Stomach (tissue), 9 donors: ENCODE data around the gene PPP2R5C. TPM values are rescaled to one million over a fixed set of nuclear protein-coding genes. Genes with fewer than 3 reads are reported as not detected.

Experiments used
- DNase-seq, 2 donors: peaks; one replicate each; pipeline versions ENCODE4 v3.0.0 to v3.0.0-alpha.2; 2013 to 2019
- H3K27ac ChIP-seq, 5 donors: fragments of 200-600 bp in 4 of 5; sonication (generic) in 4 of 5; one replicate each; pipeline ENCODE4 v1.5.1; 2013 to 2019; ENCODE audit warnings: mild to moderate bottlenecking in 1 of 5, moderate library complexity in 1 of 5
- H3K27me3 ChIP-seq, 3 donors: fragments of 200-600 bp; sonication (generic); one replicate each; pipeline ENCODE4 v1.5.1; 2017 to 2019; ENCODE audit warnings: mixed run types in 1 of 3
- H3K36me3 ChIP-seq, 4 donors: fragments of 200-600 bp; sonication (generic); 1 replicate in 3 of 4; 2 replicates in 1 of 4; pipeline ENCODE4 v1.5.1; 2016 to 2019
- H3K4me1 ChIP-seq, 4 donors: fragments of 200-600 bp; sonication (generic); one replicate each; pipeline ENCODE4 v1.5.1; 2016 to 2019
- H3K4me3 ChIP-seq, 4 donors: fragments of 200-600 bp; sonication (generic) in 3 of 4; one replicate each; pipeline ENCODE4 v1.5.1; 2016 to 2019; ENCODE audit warnings: mild to moderate bottlenecking in 1 of 4
- H3K9me3 ChIP-seq, 4 donors: fragments of 200-600 bp; sonication (generic); one replicate each; pipeline ENCODE4 v1.5.1; 2016 to 2019
- EP300 ChIP-seq: sonication (generic); formaldehyde crosslinking; IDR thresholded peaks from one replicate; pipeline ENCODE4 v1.6.1; 2017; ENCODE audit warnings: antibody characterized with exemption
- POLR2A ChIP-seq, 4 donors: fragments of 450-650 bp; IDR thresholded peaks; one replicate each; pipeline ENCODE4 v1.6.1; 2016; ENCODE audit warnings: antibody characterized with exemption in 4 of 4, control low read depth in 2 of 4, mild to moderate bottlenecking in 1 of 4, moderate library complexity in 1 of 4
- POLR2AphosphoS5 ChIP-seq, 3 donors: sonication (generic); formaldehyde crosslinking; IDR thresholded peaks; one replicate each; pipeline ENCODE4 v1.6.1; 2016; ENCODE audit warnings: antibody characterized with exemption in 3 of 3
- WGBS, 5 donors: extraction: QIAGEN DNeasy Blood & Tissue Kit in 3 of 5; methylation state at CpG; one replicate each; pipeline versions ENCODE4 v1.1.5 to v1.1.7; 2013 to 2018; 5-methylcytosine and 5-hydroxymethylcytosine counted together
- intact Hi-C: fragments of 100-400 bp; cut with DNase I; formaldehyde crosslinking; loops from one replicate; pipeline ENCODE4 v1.15.1; 2023; ENCODE audit warnings: low total_unique reads
- polyA plus RNA-seq, 3 donors: library from polyadenylated mRNA; stranded (reverse); fragments of 200-250 nt; gene quantifications; one replicate each; pipeline ENCODE4 v1.2.3, GENCODE V29; 2013
- total RNA-seq, 5 donors: library from RNA; depleted of rRNA; stranded (reverse); fragments of >200 nt; gene quantifications; one replicate each; pipeline versions ENCODE4 v1.1.0 to v1.2.3, GENCODE V29; 2014 to 2016
- TF ChIP-seq, protein P1 (sequence below), 7 experiments: fragments of 450-650 bp in 4 of 7; fragments of 200-600 bp in 3 of 7; sonication (generic) in 3 of 7; IDR thresholded peaks; one replicate each; pipeline ENCODE4 v1.5.1; 2016 to 2019; ENCODE audit warnings: antibody characterized with exemption in 7 of 7, control low read depth in 2 of 7, mild to moderate bottlenecking in 1 of 7
- donor health status: healthy with polysubstance abuse.
- donor health status: Bipolar disorder and iron deficiency.
- donor health status: healthy.

PPP2R5C gene
- total and polyA plus RNA-seq, 8 donors: 19.7 to 175 (median 89.6) TPM

DNA sequence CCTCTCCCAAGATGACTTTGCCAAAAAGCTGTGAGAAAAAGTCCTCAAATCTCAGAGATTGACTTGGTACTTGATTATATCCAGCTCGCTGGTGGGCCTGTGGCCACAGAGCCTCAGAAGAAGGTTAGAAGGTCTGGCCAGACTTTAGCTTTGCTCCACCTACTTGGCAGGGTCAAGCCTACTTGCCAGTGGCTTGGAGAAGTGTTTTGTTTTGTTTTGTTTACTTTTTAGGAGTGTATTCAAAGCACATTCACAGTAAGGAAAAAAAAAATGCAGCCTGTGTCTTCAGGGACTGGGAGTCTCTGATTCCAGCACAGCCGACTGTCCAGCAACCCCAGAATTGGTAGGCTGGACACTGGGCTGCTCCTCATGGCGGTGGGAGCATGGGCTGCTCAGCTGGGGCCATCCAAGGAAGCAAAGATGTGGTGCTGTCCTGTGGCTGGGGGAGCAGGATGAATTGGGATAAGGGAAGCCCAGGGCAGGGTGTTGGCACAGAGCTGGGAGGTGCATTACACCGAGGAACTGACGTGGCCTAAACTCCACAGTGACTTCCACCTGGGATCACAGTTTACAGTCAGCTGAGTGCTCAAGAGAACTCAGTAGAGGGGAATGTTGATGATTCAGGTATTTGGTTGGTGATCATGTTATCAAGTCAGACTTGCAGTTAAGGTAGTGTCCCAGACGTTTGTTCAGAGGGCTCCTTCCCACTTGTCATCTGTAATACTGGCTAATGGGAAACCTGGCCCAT lies 73.5 kb downstream of the PPP2R5C start:
- H3K4me1 ChIP-seq: peaks cover 48 to 97% (median 77%) of the 10 kb centered on the region in 4 donors
- no peaks in the 10 kb centered on the region for H3K9me3 ChIP-seq
- 31 to 49% (median 38%) methylated on average over 6 of the region's 6 CpGs for WGBS, 5 donors

DNA sequence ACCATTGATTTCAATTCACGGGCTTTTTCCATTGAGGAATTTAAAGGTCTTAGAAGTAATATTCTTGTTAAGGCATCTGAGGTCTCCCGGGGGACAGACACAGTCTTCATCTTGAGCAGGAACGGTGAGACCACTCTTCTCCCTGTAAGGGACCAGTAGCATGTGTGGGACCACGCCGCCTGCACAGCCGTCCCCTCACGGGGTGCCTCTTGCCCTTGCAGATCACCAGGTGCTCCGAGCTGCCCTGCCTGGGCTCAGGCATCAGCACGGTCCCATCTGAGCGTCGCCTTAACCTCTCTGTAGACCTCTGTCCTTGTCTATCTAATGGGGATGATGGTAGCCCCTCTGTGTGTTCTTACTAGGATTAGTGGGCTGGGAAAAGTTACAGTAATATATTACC lies 74.1 kb downstream of the PPP2R5C start:
- DNase-seq: no peak
- Histone ChIP-seq H3K36me3 (peaks cover 0 to 9% (median 0%) of the 10 kb centered on the region in 4 donors), H3K4me1 (peaks cover 48 to 96% (median 73%) of the 10 kb centered on the region in 4 donors), H3K4me3 (no peak overlapping the region), H3K9me3 (no peaks in the 10 kb centered on the region), H3K27ac (peak overlapping the region; percentile 15 to 73 (median 73)), H3K27me3 (no peaks in the 10 kb centered on the region)
- intact Hi-C loops: no loop called here
- TF ChIP-seq EP300: no peak
- TF ChIP-seq POLR2A (IDR thresholded peaks at IDR 0.05): no peak
- 87 to 91% (median 90%) methylated on average over 11 of the region's 11 CpGs for WGBS, 5 donors

More for the DNA sequence above, 73.5 kb downstream of the PPP2R5C start:
- TF ChIP-seq, protein P1, sequence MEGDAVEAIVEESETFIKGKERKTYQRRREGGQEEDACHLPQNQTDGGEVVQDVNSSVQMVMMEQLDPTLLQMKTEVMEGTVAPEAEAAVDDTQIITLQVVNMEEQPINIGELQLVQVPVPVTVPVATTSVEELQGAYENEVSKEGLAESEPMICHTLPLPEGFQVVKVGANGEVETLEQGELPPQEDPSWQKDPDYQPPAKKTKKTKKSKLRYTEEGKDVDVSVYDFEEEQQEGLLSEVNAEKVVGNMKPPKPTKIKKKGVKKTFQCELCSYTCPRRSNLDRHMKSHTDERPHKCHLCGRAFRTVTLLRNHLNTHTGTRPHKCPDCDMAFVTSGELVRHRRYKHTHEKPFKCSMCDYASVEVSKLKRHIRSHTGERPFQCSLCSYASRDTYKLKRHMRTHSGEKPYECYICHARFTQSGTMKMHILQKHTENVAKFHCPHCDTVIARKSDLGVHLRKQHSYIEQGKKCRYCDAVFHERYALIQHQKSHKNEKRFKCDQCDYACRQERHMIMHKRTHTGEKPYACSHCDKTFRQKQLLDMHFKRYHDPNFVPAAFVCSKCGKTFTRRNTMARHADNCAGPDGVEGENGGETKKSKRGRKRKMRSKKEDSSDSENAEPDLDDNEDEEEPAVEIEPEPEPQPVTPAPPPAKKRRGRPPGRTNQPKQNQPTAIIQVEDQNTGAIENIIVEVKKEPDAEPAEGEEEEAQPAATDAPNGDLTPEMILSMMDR (IDR thresholded peaks at IDR 0.05): no peak
- TF ChIP-seq POLR2A (IDR thresholded peaks at IDR 0.05): no peak
- no peak for TF ChIP-seq POLR2AphosphoS5 (IDR thresholded peaks at IDR 0.05)
- TF ChIP-seq EP300: no peak
- peak in 1 of 2 donors; percentile 57 for DNase-seq
- Histone ChIP-seq H3K27ac (peak overlapping the region; percentile 64 to 84 (median 73)), H3K36me3 (peaks cover 0 to 9% (median 2%) of the 10 kb centered on the region in 4 donors), H3K27me3 (no peaks in the 10 kb centered on the region), H3K4me3 (no peak overlapping the region)
- intact Hi-C loops: no loop called here

DNA sequence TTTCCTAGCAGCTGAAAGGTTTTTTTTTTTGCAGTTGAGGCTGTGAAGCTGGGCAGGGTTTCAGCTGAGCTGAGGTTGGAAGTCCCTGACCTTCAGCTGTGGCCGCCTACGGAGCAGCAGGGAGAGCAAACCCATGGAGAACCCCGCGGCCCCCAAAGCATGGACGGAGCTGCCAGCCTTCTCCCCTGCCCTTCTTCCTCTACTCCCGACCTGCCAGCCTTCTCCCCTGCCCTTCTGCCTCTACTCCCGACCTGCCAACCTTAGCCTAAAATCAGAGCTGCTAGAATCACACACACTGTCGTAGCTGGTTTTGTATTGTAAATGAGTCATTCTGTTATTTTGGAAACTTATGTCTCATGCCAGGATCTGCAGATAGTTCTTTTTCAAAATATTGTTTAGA lies 74.6 kb downstream of the PPP2R5C start:
- Histone ChIP-seq H3K4me1 (peaks cover 48 to 96% (median 72%) of the 10 kb centered on the region in 4 donors), H3K27me3 (no peaks in the 10 kb centered on the region), H3K4me3 (no peak overlapping the region), H3K36me3 (peaks cover 0 to 9% (median 0%) of the 10 kb centered on the region in 4 donors), H3K27ac (peak overlapping the region; percentile 41 to 73 (median 73)), H3K9me3 (no peaks in the 10 kb centered on the region)
- intact Hi-C loops: no loop called here
- no peak for DNase-seq
- WGBS, 5 donors: 39 to 59% (median 46%) methylated on average over 8 of the region's 8 CpGs
- no peak for TF ChIP-seq EP300

- DNase-seq: no peak
- TF ChIP-seq, protein P1 (IDR thresholded peaks at IDR 0.05): no peak
- no peak for TF ChIP-seq EP300
- TF ChIP-seq POLR2AphosphoS5 (IDR thresholded peaks at IDR 0.05): no peak
- no peak for TF ChIP-seq POLR2A (IDR thresholded peaks at IDR 0.05)
- H3K4me1 ChIP-seq: peaks cover 45 to 96% (median 70%) of the 10 kb centered on the region in 4 donors
- no peaks in the 10 kb centered on the region for H3K36me3 ChIP-seq
- peak overlapping the region in 1 of 5 donors; percentile 27 for H3K27ac ChIP-seq
- 87 to 97% (median 91%) methylated on average over 5 of the region's 5 CpGs for WGBS, 5 donors
- no peaks in the 10 kb centered on the region for H3K9me3 ChIP-seq
- no peaks in the 10 kb centered on the region for H3K27me3 ChIP-seq
- intact Hi-C loops: no loop called here
- no peak overlapping the region for H3K4me3 ChIP-seq
These were observed 77.0 kb downstream of the PPP2R5C start for GRCh38 chr14:101838476-101838875.

- peak in 1 of 2 donors; percentile 30 for DNase-seq
- H3K36me3 ChIP-seq: no peaks in the 10 kb centered on the region
- H3K9me3 ChIP-seq: no peaks in the 10 kb centered on the region
- intact Hi-C loops: no loop called here
- 65 to 77% (median 70%) methylated on average over 11 of the region's 11 CpGs for WGBS, 5 donors
- H3K27ac ChIP-seq: peak overlapping the region in 1 of 5 donors; percentile 6
- TF ChIP-seq, protein P1 (IDR thresholded peaks at IDR 0.05): no peak
- TF ChIP-seq POLR2AphosphoS5 (IDR thresholded peaks at IDR 0.05): no peak
- no peak for TF ChIP-seq EP300
- TF ChIP-seq POLR2A (IDR thresholded peaks at IDR 0.05): no peak
- H3K4me3 ChIP-seq: no peak overlapping the region
- H3K4me1 ChIP-seq: peaks cover 38 to 94% (median 66%) of the 10 kb centered on the region in 4 donors
- no peaks in the 10 kb centered on the region for H3K27me3 ChIP-seq
These were observed 77.7 kb downstream of the PPP2R5C start for GRCh38 chr14:101839236-101839635.
